Measurements from ENCODE around the gene APOA1.
"Not testable (repeated sequence)": the region's sequence is repeated elsewhere in the genome, so short reads cannot be mapped to it uniquely, and the experiment has no call there.

APOA1 gene

GRCh38 chr11:116842117-116842516, 4.7 kb upstream of the APOA1 start:
- DNase-seq (ENCODE audit: insufficient read length) = no peak
- TF ChIP-seq POLR2A (IDR thresholded peaks at IDR 0.05; ENCODE audit: low read depth, low read length) = no peak
- TF ChIP-seq POLR2AphosphoS5 (IDR thresholded peaks at IDR 0.05; ENCODE audit: low read depth, low read length) = no peak
- no peak for TF ChIP-seq TAF1 (IDR thresholded peaks at IDR 0.05; ENCODE audit: borderline replicate concordance, low read depth, low read length)
- FAIRE-seq = no peak

- DNase-seq (ENCODE audit: insufficient read length) = no peak
- TF ChIP-seq TAF1 (IDR thresholded peaks at IDR 0.05; ENCODE audit: borderline replicate concordance, low read depth, low read length) = no peak
- TF ChIP-seq POLR2A (IDR thresholded peaks at IDR 0.05; ENCODE audit: low read depth, low read length) = no peak
- TF ChIP-seq POLR2AphosphoS5 (IDR thresholded peaks at IDR 0.05; ENCODE audit: low read depth, low read length) = no peak
- FAIRE-seq = no peak
Observed at GRCh38 chr11:116840746-116841296, 3.4 kb upstream of the APOA1 start.

GRCh38 chr11:116840224-116840745, 2.9 kb upstream of the APOA1 start:
- no peak for FAIRE-seq
- no peak for TF ChIP-seq POLR2A (IDR thresholded peaks at IDR 0.05; ENCODE audit: low read depth, low read length)
- no peak for TF ChIP-seq TAF1 (IDR thresholded peaks at IDR 0.05; ENCODE audit: borderline replicate concordance, low read depth, low read length)
- TF ChIP-seq POLR2AphosphoS5 (IDR thresholded peaks at IDR 0.05; ENCODE audit: low read depth, low read length) = no peak
- no peak for DNase-seq (ENCODE audit: insufficient read length)

- no peak for FAIRE-seq
- TF ChIP-seq POLR2A (IDR thresholded peaks at IDR 0.05; ENCODE audit: low read depth, low read length) (no peak), POLR2AphosphoS5 (IDR thresholded peaks at IDR 0.05; ENCODE audit: low read depth, low read length) (no peak), TAF1 (IDR thresholded peaks at IDR 0.05; ENCODE audit: borderline replicate concordance, low read depth, low read length) (no peak)
- no peak for DNase-seq (ENCODE audit: insufficient read length)
Observed at GRCh38 chr11:116838321-116839084, 1.1 kb upstream of the APOA1 start.

- DNase-seq (ENCODE audit: insufficient read length) (no peak), FAIRE-seq (no peak)
- TF ChIP-seq POLR2AphosphoS5 (IDR thresholded peaks at IDR 0.05; ENCODE audit: low read depth, low read length) = no peak
Observed at GRCh38 chr11:116836632-116836991, 810 bp downstream of the APOA1 start.

GRCh38 chr11:116835791-116836631, 1.4 kb downstream of the APOA1 start:
- DNase-seq (ENCODE audit: insufficient read length) (peak; percentile 92), FAIRE-seq (peak; percentile 96)
- TF ChIP-seq POLR2AphosphoS5 (IDR thresholded peaks at IDR 0.05; ENCODE audit: low read depth, low read length) = no peak
- peak; percentile 57; the same call in 1 of the 2 replicates for TF ChIP-seq POLR2A (IDR thresholded peaks at IDR 0.05; ENCODE audit: low read depth, low read length)
- no peak for TF ChIP-seq TAF1 (IDR thresholded peaks at IDR 0.05; ENCODE audit: borderline replicate concordance, low read depth, low read length)

- FAIRE-seq (no peak), DNase-seq (ENCODE audit: insufficient read length) (no peak)
- TF ChIP-seq POLR2AphosphoS5 (IDR thresholded peaks at IDR 0.05; ENCODE audit: low read depth, low read length) (no peak), TAF1 (IDR thresholded peaks at IDR 0.05; ENCODE audit: borderline replicate concordance, low read depth, low read length) (no peak), POLR2A (IDR thresholded peaks at IDR 0.05; ENCODE audit: low read depth, low read length) (no peak)
Observed at GRCh38 chr11:116835042-116835772, 2.2 kb downstream of the APOA1 start.

GRCh38 chr11:116834535-116835041, 2.8 kb downstream of the APOA1 start:
- DNase-seq (ENCODE audit: insufficient read length); FAIRE-seq: not testable (repeated sequence)

GRCh38 chr11:116833816-116834534, 3.4 kb downstream of the APOA1 start:
- TF ChIP-seq TAF1 (IDR thresholded peaks at IDR 0.05; ENCODE audit: borderline replicate concordance, low read depth, low read length) (no peak), POLR2A (IDR thresholded peaks at IDR 0.05; ENCODE audit: low read depth, low read length) (no peak), POLR2AphosphoS5 (IDR thresholded peaks at IDR 0.05; ENCODE audit: low read depth, low read length) (no peak)
- FAIRE-seq (no peak), DNase-seq (ENCODE audit: insufficient read length) (no peak)

- no peak for TF ChIP-seq POLR2AphosphoS5 (IDR thresholded peaks at IDR 0.05; ENCODE audit: low read depth, low read length)
- TF ChIP-seq TAF1 (IDR thresholded peaks at IDR 0.05; ENCODE audit: borderline replicate concordance, low read depth, low read length) = no peak
- TF ChIP-seq POLR2A (IDR thresholded peaks at IDR 0.05; ENCODE audit: low read depth, low read length) = no peak
- FAIRE-seq = no peak
- no peak for DNase-seq (ENCODE audit: insufficient read length)
Observed at GRCh38 chr11:116833491-116833815, 4.0 kb downstream of the APOA1 start.

All from GM12892 (cell line).